Lower lobe of right lung (tissue), 2 donors: ENCODE measurements around the gene PTPRT. TPM values are rescaled to one million over a fixed set of nuclear protein-coding genes. Genes with fewer than 3 reads are reported as not detected.
A peak's percentile ranks its signal among the peaks of the same experiment; 100 is the strongest.

Source experiments
- ATAC-seq, 2 donors: fragments of 200-7000 bp; cut with Tn5 transposase; one replicate each; pipeline ENCODE4 v1.9.1; 2020 to 2022; ENCODE audit warnings: mild to moderate bottlenecking in 2 of 2, moderate library complexity in 2 of 2
- DNase-seq: peaks from one replicate; pipeline ENCODE4 v3.0.0-alpha.2; 2020
- H3K27ac ChIP-seq: fragments of 200-600 bp; one replicate; pipeline ENCODE4 v1.8.0; 2022
- H3K27me3 ChIP-seq: fragments of 200-600 bp; one replicate; pipeline ENCODE4 v1.8.0; 2022; ENCODE audit warnings: low read depth
- H3K36me3 ChIP-seq: fragments of 200-600 bp; one replicate; pipeline ENCODE4 v1.8.0; 2022; ENCODE audit warnings: mild to moderate bottlenecking
- H3K4me1 ChIP-seq: fragments of 200-600 bp; one replicate; pipeline ENCODE4 v1.8.0; 2022
- H3K4me3 ChIP-seq: fragments of 200-600 bp; one replicate; pipeline ENCODE4 v1.8.0; 2022; ENCODE audit warnings: mild to moderate bottlenecking
- H3K9me3 ChIP-seq: fragments of 200-600 bp; one replicate; pipeline ENCODE4 v1.8.0; 2022
- CTCF ChIP-seq: fragments of 200-600 bp; IDR thresholded peaks from one replicate; pipeline ENCODE4 v1.8.0; 2022; ENCODE audit warnings: antibody characterized with exemption, mild to moderate bottlenecking
- intact Hi-C: fragments of 100-400 bp; cut with DNase I; formaldehyde crosslinking; loops from one replicate; pipeline ENCODE4 v1.11.0; 2022
- total RNA-seq: library from RNA; stranded (reverse); fragmentation: NEBNext Ultra II Directional; extraction: Animal tissue kit (Norgen Biotek cat#: 25700); gene quantifications from one replicate; pipeline ENCODE4 v1.2.1, GENCODE V29; 2021
- donor health status: DM: no; HTN: yes; CAD: no; lungs with severe emphysema.

PTPRT gene
- total RNA-seq, 1 donor from 2014 or later: 8.0 TPM

- Histone ChIP-seq H3K36me3 (no peaks in the 10 kb centered on the region), H3K4me1 (peaks cover 7% of the 10 kb centered on the region), H3K4me3 (no peak overlapping the region), H3K27ac (no peak overlapping the region), H3K27me3 (peaks cover 44% of the 10 kb centered on the region), H3K9me3 (no peaks in the 10 kb centered on the region)
- intact Hi-C loops: no loop called here
- ATAC-seq (peak; percentile 29 to 58), DNase-seq (no peak)
- TF ChIP-seq CTCF: peak; percentile 34
These were observed 2.5 kb upstream of the PTPRT start for GRCh38 chr20:43191946-43192863.

- Histone ChIP-seq H3K36me3 (no peaks in the 10 kb centered on the region), H3K4me1 (peaks cover 7% of the 10 kb centered on the region), H3K27ac (no peak overlapping the region), H3K9me3 (no peaks in the 10 kb centered on the region), H3K4me3 (no peak overlapping the region), H3K27me3 (peaks cover 52% of the 10 kb centered on the region)
- ATAC-seq (no peak), DNase-seq (no peak)
- TF ChIP-seq CTCF: no peak
- intact Hi-C loops: no loop called here
These were observed 1.4 kb upstream of the PTPRT start for GRCh38 chr20:43191143-43191542.

DNA sequence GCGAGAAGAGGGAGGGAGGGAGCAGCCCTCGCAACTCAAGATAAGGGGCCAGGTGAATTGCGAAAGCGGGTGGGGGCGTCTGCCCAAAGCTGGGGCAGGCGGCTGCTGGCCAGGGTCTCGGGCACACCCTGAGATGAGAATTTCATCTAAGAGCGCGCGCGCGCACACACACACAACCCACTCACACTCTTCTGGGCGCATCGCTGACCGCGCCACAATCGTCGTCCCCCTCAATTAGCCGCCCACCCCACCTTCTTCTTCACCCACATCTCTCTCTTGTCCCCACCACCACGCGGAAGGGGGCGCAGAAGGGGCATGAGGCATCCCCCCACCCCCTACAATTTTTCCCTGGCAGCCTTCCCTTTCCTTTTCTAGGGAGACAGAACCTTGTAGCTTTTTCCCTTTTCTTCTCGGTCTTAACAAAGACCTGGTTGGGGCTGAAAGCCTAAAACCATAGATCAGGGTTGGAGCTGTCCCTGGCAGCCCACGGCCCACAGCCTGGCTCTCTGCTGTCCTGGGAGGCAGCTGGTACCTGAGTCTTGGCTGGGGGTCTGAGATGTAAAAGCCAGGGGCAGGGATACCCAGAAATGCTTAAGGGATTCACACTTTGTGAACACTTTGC, 737 bp upstream of the PTPRT start:
- Histone ChIP-seq H3K4me1 (peaks cover 7% of the 10 kb centered on the region), H3K4me3 (no peak overlapping the region), H3K27ac (no peak overlapping the region), H3K36me3 (no peaks in the 10 kb centered on the region), H3K9me3 (no peaks in the 10 kb centered on the region), H3K27me3 (peaks cover 56% of the 10 kb centered on the region)
- TF ChIP-seq CTCF: no peak
- intact Hi-C loops: no loop called here
- DNase-seq (no peak), ATAC-seq (no peak)

DNA sequence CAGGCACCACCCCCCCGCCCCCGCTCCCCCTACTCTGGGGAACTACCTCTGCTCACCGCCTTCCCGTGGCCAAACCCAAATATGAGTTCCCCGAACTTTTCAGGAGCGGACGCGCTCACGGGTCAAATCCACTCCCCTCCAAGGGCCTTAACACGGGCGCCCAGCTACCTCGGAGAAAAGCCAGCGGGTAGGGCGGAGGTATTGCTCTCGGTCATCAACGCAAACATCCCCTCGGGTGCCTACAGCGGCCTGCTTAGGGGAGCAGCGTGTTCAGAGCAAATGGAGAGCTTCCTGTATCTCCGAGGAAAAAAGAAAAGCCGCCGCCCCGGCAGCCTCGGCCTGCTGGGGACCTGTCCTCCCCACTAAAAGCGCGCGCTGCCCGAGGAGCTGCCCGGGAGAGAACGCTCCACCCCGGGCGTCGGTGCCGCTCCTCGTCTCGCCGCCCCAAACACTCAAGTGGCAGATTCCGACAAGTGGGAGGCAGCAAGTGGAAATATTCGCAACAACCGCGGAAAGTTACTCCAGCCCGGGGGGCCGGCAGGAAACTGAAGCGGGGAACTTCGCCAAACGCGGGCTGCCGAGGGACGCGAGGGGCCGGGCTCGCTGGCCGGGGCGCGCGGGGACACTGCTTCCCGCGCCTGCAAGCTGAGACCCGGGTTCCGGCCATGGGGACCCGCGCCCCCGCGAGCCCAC, 699 bp downstream of the PTPRT start:
- Histone ChIP-seq H3K4me1 (peaks cover 7% of the 10 kb centered on the region), H3K36me3 (no peaks in the 10 kb centered on the region), H3K9me3 (no peaks in the 10 kb centered on the region), H3K4me3 (peak overlapping the region; percentile 30), H3K27ac (no peak overlapping the region), H3K27me3 (peaks cover 58% of the 10 kb centered on the region)
- ATAC-seq (no peak), DNase-seq (no peak)
- intact Hi-C loops: no loop called here
- TF ChIP-seq CTCF: no peak

DNA sequence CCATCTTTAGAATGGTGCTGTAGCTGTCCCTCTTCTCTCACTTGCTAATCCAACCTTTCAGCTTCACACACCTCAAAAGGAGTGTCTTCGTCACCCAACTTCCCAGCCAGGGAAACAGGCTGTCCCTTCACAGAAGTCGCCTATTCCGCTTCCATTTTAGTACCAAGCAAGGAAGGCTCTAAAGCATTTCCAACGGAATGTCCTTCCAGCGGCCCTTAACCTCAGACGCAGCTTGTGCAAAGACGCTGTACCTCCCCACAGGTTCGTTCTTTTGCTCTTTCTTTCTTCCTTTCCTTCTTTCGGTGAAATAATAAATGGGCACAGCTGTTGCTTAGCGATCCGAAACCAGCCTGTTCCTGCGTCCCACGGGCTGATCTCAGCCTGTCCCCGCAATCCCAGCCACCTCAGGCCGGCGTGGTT, 1.5 kb downstream of the PTPRT start:
- H3K4me3 ChIP-seq: peak overlapping the region; percentile 6
- no peaks in the 10 kb centered on the region for H3K9me3 ChIP-seq
- no peaks in the 10 kb centered on the region for H3K36me3 ChIP-seq
- DNase-seq (no peak), ATAC-seq (no peak)
- peaks cover 58% of the 10 kb centered on the region for H3K27me3 ChIP-seq
- no peak overlapping the region for H3K27ac ChIP-seq
- intact Hi-C loops: no loop called here
- no peak for TF ChIP-seq CTCF
- peaks cover 7% of the 10 kb centered on the region for H3K4me1 ChIP-seq
